HEK293T (cell line): ENCODE data around the gene SLC2A13.

ENCODE experiments used
- FOXK2 ChIP-seq: fragments of 450-650 bp; IDR thresholded peaks from 2 replicates; pipeline ENCODE4 v1.6.1; 2016; ENCODE audit warnings: mild to moderate bottlenecking
- L3MBTL2 ChIP-seq: fragments of 450-650 bp; conservative IDR thresholded peaks from 2 replicates; pipeline ENCODE4 v1.6.1; 2016; ENCODE audit warnings: mild to moderate bottlenecking
- LEF1 ChIP-seq: fragments of 450-650 bp; IDR thresholded peaks from 2 replicates; pipeline ENCODE4 v1.6.1; 2017; ENCODE audit warnings: mild to moderate bottlenecking, borderline replicate concordance

GRCh38 chr12:39853003-39853402 is 252.9 kb downstream of the SLC2A13 start:
- TF ChIP-seq FOXK2 (no peak), L3MBTL2 (no peak), LEF1 (no peak)
